HG02759 (cell line): Measurements from ENCODE around the gene GPR12.
"Not testable (repeated sequence)": the region's sequence is repeated elsewhere in the genome, so short reads cannot be mapped to it uniquely, and the experiment has no call there.

Source experiments
- ATAC-seq: cut with Tn5 transposase; IDR thresholded peaks from one replicate; pipeline ENCODE4 v1.9.1; 2021; ENCODE audit warnings: mild to moderate bottlenecking, moderate library complexity; ENCODE audit not compliant: unreplicated experiment

Gene GPR12

DNA sequence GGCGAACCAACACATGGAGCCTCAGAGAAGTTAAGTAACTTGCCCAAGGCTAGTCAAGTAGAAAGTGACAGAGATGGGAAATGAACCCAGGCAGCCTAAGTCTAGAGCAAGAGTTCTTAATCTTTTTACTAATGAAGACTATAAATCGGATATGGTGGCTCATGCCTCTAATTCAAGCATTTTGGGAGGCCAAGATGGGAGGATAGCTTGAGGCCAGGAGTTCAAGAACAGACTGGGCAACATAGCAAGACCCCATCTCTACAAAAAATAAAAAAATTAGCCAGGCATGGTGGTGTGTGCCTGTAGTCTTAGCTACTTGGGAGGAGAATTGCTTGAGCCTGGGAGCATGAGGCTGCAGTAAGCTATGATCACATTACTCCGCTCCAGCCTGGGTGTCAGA, 10.7 kb downstream of the GPR12 start:
- no peak for ATAC-seq

DNA sequence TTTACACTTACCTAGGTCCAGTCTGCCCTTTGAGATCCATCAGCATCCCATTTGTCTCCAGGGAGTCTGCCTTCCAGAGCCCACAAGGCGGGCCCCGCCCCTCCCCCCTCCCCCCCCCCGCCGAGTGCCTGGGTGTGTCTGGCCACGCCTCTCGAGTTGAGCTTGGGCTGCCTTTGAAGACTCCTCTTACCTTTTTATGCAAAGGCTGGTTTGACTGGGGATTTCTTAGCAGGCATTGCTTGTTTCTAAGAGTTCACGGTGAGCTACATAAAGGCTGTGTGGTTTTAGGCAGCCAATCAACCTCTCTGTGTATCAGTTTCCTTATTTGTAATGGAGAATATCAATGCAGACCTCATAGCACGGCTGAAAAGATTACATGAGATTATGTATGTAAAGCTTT, 11.3 kb downstream of the GPR12 start:
- ATAC-seq = no peak

DNA sequence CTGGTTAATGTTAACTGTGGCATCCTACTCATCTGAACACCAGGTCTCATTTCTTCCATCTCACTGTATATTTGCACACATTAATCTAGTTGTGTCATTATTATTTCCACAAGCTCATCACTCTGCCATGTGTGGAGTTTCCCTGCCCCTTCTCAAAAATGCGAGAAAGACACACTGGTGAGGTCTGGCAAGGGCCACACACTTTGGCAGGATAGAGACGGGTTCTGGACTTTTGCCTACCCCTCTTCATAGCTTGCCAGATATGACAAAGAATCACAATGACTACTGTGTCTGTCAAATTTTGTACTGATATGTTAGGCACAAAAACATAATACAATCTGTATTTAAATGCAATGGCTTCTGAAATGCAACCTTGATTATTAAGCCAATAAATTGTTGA, 12.9 kb downstream of the GPR12 start:
- ATAC-seq = no peak

DNA sequence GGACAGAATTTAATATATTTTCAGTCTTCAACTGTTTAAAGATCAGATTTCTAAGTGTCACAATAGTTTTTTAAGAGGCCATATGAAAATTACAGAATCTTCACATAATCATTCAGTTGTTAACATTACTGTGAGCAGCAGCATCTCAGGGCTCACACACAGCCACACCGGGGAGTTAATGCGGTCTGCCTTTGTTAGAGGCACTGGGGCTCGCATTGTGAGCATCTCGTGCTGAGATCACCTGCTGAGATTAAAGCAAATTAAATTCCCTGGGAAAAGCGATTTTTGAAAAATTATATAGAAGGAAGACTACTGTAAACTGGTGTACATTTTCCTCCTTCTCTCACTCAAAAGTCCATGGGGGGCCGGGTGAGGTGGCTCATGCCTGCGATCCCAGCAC, 16.6 kb downstream of the GPR12 start:
- no peak for ATAC-seq

DNA sequence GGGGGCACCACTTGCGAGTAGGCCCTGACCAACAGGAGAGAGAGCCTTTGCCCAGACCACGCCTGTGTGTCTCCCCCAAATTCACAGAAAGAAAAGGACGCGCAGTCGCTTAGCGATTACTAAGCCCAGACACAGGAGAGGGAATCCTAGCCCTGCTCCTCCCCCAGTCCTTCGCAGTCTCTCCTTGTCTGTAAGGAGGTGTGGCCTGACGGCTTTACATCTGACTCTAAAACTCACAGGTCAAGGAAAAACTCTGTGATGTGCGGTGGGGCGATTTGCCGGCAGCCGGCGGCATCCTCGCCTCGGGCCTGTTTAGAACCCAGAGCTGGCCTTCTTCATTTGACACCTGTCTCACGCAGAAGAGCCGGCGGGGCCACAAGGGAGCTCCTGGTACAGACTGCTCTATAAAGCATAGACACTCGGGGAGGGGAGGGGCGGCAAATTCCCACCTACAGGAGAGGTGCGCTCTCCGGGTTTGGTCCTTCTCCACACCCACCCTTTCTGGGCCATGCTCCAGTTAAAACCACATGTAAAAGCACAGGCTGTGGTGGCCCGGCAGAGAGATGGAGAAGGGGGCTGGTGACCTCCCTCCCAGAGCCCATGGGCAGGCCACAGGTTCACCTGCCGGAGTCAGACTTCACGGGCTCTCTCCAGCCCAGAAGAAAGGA, 17.8 kb downstream of the GPR12 start:
- ATAC-seq = no peak

DNA sequence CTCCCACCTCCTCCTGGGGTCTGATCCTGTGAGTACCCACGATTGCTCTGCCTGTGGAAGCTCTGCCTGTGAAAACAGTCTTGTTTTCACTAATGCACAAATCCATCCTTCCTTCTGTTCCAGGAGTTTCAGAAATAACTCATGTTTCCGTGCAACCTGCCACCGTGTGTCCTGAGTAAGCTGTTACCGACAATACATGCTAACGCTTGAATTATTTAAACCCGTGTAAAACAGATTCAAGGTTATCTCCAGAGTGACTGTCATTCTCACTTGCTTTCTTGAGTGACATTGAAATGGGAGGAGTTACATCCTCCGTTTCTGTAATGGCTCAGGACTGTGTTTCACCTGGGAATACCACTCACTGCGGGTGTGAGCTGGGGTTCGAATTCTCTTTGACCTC, 24.9 kb downstream of the GPR12 start:
- no peak for ATAC-seq

DNA sequence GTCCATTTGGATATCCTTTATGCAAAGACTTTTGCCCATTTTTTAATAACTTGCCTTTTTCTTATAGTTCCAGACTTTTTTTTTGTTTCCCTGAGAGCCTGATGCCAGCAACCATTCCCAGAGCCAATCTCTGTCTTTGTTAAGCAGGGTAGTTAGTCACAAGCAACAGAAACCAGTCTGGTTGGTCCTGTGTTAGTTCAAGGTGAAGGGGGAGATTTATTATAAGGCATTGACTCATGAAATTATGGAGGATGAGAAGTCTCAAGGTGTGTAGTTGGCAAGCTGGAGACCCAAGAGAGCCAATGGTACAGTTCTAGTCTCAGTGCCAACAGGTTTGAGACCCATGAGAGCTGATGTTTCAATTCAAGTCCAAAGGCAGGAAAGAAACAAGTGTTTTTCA, 33.0 kb downstream of the GPR12 start:
- ATAC-seq = no peak

DNA sequence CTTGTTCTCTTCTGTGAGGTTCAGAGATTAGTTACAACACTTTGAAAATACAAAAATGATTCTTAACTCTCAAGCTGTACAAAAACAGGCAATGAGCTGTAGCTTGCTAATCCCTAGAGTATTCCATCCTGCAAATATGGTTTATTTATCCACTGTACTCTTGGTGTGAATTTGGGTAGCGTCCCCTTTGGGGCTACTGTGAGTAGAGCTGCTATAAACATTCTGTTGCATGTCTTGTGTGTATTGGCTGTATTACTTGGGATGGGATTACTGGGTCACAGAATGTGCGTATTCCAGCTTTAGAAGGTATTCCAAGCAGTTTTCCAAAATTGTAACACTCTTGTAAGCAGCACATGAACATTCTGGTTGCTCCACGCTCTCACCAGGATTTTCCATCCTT, 33.5 kb downstream of the GPR12 start:
- no peak for ATAC-seq

DNA sequence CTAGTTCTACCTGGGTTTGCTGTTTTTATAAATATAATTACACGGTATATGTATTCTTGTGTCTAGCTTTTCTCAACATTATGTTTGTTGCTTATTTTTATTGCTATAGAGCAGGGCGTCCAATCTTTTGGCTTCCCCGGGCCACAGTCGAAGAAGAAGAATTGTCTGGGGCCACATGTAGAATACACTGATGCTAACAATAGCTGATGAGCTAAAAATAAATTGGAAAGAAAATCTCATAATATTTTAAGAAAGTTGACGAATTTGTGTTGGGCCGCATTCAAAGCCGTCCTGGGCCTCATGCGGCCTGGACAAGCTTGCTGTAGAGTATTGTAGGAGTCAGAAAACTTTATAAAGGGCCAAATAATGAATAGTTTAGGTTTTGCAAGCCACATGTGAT, 33.9 kb downstream of the GPR12 start:
- no peak for ATAC-seq

DNA sequence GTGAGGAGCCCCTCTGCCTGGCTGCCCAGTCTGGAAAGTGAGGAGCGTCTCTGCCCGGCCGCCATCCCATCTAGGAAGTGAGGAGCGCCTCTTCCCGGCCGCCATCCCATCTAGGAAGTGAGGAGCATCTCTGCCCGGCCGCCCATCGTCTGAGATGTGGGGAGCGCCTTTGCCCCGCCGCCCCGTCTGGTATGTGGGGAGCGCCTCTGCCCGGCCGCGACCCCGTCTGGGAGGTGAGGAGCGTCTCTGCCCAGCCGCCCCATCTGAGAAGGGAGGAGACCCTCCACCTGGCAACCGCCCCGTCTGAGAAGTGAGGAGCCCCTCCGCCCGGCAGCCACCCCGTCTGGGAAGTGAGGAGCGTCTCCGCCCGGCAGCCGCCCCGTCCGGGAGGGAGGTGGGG, 37.0 kb downstream of the GPR12 start:
- not testable (repeated sequence) for ATAC-seq

DNA sequence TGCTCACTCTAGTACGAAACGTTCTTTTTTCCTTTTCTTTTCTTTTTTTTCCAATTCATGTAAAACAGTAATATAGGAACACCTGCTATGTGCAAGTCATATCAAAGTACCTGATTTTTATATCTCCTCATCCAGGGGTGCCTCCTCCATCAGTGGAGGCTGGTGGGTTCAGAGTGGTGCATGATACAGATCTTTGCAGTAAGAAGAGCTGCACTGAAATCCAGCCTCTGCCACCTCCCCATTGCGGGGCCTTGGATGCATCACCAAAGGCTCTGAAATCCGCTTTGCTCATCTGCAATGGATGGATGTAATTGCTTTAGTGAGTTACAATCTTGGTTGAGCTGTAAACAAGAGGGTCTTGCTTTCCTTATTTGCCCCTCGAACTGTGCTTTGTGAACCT, 38.3 kb downstream of the GPR12 start:
- ATAC-seq = no peak

DNA sequence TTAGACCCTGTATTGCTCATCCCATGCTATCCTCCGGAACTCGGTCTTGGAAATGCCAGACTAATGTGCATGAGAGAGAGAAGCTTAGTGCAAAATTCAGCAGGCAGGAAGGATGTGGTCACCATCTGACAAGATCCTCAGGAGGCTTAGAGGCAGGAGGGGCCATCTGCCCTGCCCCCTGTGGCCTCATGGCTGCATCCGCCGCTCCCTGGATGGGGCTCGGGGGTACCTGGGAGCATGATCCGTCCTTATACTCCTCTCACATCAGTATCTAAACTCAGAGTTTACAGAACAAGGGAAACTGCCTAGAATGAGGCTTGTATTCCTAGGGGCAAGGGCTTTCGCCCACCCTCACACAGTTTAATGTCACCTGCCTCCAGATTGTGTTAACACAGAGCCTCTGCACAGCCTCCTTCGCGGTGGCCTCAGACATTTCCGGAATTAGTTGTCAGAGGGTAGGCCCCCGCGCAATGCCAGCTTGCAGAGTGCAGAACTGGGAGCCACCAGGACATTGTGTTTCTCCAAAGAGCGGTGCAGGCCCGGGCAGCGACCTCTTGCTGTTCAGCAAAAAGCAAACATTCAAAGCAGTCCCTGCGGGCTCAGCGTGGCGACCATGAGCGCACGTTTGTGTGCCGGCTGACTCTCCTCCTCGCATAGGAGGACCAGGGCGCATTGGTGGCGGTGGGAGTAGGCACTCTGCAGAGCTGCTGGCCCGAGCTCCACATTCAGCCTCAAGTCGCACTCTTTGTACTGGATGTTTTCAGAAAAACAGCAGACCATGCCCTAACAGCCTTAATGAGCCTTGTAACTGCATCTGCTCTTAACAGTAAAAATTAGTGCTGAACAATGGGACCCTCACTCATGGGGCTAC, 39.1 kb downstream of the GPR12 start:
- ATAC-seq = peak; percentile 62

DNA sequence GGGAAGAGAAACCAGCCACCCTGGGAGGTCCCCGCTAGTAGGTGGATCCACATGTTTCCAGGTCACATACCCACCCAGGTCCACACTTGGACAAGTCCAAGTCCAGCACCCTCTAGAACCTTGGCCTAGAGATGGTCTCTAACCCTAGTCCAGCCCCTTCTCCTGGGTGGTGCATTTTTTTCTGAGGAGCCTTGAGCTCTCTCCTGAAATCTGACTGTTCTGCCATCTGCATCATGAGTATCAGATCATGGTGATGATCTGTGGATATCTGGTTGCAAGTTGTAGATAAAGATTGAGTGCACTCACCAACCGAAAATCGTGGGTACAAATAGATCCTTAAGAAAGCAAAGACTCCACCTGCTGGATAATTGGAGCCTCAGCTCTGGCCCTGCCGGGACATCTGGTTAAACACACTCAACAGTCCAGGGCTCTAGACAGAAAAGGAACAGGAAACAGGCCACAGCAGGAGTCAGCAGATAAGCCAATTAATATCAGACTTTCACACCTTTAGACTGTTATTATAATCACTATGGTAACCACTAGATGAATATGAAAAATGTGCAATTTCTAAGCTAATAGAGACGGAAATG, 41.1 kb downstream of the GPR12 start:
- ATAC-seq = no peak

DNA sequence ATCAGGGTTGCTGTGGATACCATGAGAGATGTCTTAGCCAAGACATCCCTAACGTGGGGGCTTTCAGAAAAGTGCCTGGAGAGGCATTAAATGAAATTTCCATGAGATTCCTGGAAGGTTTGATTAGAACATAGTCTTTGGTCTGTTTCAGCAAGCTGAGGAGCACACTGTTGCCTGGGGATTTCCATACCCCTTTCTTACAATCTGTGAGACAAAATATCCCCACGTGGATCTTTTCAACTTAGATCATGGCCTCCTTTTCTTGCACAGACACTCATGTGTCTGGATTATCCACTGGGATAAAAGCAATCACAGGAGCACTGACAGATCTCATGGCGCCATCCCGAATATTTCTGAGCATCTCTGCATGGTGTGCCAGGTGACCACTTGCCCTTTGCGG, 41.7 kb downstream of the GPR12 start:
- no peak for ATAC-seq

DNA sequence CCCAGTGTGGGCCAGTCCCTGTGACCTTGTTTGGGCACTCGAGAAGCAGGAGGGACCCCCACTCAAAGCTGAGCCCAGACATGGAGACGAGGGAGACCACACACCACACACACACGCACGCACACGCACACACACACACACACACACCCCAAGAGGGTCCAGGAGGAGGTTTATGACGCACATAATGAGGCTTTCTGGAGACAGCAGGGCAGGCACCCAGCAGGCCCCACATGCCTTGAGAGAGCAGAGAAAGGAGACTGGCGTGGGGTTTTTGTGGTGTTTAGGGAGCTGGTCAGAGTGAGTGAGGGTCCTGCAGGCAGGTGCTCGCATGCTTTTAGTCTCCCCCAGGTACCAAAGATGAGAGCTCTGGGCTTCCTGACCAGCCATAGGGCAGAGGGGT, 42.4 kb downstream of the GPR12 start:
- ATAC-seq = no peak

DNA sequence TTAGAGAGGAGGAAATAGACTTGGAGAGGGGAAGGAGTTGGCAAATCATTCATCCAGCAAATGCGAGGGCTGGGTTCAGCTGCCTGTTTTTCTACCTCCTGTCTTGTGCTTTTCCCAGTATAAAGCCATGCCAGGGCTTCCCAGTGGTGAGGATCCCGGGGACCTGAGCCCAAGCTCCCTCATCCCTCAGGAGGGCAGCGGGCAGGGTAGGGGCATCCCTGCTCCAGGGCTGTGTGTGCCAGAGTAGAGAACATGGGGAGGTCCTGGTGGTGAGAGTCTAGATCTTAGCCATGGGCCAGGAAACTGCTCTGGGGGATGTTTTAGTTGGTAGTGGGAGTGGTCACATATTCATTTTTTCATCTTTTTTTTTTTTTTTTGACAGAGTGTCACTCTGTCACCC, 43.6 kb downstream of the GPR12 start:
- no peak for ATAC-seq

DNA sequence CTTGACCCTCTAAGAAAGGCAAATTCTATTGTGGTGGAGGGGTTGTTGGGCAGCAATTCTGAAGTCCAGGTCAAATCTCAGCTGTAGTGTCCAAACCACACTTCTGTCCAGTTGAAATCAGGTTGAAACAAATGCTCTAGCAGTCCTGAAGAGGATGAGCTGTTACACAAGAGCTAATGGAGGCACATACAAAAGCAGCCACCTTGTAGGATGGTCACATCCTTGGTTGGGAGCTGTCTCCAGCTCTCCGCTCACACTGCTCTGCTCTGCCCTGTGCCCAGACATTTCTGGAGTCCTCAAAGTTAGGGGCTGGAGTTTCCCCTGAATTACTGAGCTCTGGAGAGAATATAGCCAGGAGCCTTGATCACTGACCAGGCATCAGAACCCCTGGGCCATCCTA, 47.2 kb downstream of the GPR12 start:
- ATAC-seq = no peak

DNA sequence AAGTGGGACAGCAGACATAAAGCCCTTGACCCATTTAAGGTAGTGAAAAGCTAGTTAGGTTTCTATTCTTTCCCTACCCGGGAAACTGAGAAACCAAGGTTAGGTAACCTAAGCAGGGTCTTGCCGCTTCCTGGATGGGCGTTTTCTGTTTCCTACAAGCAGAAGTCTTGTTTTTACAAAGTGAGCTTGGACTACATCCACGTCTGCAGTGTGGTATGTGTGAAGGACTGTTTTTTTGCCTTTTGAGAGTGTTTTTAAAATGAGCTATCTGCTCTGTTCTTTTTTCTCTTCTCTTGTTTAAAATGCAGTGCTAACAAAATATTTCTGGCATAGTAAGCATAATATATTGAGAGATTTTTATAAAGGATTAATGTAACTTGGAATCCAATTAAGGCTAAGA, 49.4 kb downstream of the GPR12 start:
- no peak for ATAC-seq

DNA sequence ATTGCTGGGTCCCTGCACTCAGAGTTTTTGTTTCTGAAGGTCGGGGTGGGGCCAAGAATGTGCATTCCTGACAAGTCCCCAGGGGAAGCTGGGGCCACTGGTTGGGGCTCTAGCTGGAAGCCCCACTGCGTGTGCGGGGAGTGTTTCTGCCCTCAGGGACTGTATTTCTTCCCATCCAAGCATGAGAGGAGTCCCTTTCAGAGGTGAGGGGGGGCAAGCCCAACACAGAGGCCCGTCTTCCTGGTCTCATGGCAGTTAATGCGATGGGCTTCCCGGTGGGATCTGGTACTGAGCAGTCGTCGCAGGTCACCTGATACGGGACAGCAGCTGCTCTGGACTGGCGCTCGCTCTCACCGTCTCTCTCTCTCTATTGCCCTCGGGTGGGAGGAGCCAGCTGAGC, 50.4 kb downstream of the GPR12 start:
- ATAC-seq = no peak

DNA sequence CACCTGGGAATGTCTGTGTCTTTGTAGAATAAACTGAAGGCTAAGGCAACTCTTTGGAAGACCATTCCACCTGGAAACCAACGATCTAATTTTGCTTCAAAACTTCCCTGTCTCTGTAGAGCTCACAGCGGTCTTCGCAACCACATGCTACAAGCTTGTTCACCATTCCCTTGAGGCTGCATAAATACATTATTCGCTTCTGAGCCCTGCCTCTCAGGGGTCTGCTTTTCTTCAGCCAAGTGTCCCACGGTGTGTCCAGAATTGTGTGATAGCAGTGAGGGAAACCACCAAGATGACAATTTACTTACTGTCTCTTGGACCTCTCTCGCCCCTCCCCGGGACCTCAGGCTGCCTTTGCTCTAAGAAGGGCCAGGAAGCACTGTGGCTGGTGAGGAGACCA, 51.1 kb downstream of the GPR12 start:
- ATAC-seq = no peak

DNA sequence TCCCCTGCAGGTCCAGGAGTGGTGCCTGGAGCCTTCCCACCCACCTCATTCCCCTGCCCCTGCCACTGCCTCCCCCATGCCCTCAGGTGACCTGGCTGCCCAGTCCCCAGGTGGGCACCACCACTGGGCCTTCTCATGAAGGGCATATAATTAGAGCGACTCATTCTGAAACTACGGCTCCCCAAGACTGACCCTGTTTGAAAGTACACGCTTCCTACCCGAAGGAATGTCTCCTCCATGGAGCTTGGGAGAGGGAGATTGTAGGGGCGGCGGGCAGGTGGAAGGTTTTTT, 52.6 kb downstream of the GPR12 start:
- ATAC-seq = no peak
